IPS-18c (cell line): Measurements from ENCODE around the gene IRX3.
"Not testable (repeated sequence)": the region's sequence is repeated elsewhere in the genome, so short reads cannot be mapped to it uniquely, and the experiment has no call there.

ENCODE experiments used
- H3K4me3 ChIP-seq: 2 replicates; pipeline ENCODE4 v1.7.0; 2013; ENCODE audit warnings: low read depth, mild to moderate bottlenecking, low read length, moderate library complexity; ENCODE audit not compliant: insufficient read depth
- H3K9me3 ChIP-seq: one replicate; pipeline ENCODE4 v1.6.1; 2013; ENCODE audit warnings: mild to moderate bottlenecking, low read length, moderate library complexity; ENCODE audit not compliant: control insufficient read depth, insufficient read depth

IRX3 gene

GRCh38 chr16:54248863-54249710 is 37.5 kb downstream of the IRX3 start:
- peaks cover 6% of the 10 kb centered on the region for H3K9me3 ChIP-seq
- H3K4me3 ChIP-seq = no peak overlapping the region

GRCh38 chr16:54247705-54248104 is 38.9 kb downstream of the IRX3 start:
- H3K9me3 ChIP-seq, H3K4me3 ChIP-seq: not testable (repeated sequence)

GRCh38 chr16:54246454-54246821 is 40.1 kb downstream of the IRX3 start:
- Histone ChIP-seq H3K9me3 (peaks cover 6% of the 10 kb centered on the region), H3K4me3 (no peak overlapping the region)

GRCh38 chr16:54245788-54246453 is 40.7 kb downstream of the IRX3 start:
- Histone ChIP-seq H3K9me3 (peaks cover 6% of the 10 kb centered on the region), H3K4me3 (no peak overlapping the region)

GRCh38 chr16:54244061-54244886 is 42.3 kb downstream of the IRX3 start:
- Histone ChIP-seq H3K9me3 (peaks cover 6% of the 10 kb centered on the region), H3K4me3 (no peak overlapping the region)

- Histone ChIP-seq H3K4me3 (no peak overlapping the region), H3K9me3 (peaks cover 6% of the 10 kb centered on the region)
Measured at GRCh38 chr16:54243202-54243601, 43.4 kb downstream of the IRX3 start.

- Histone ChIP-seq H3K4me3 (no peak overlapping the region), H3K9me3 (peaks cover 6% of the 10 kb centered on the region)
Measured at GRCh38 chr16:54242199-54242598, 44.4 kb downstream of the IRX3 start.

- Histone ChIP-seq H3K9me3 (peaks cover 6% of the 10 kb centered on the region), H3K4me3 (no peak overlapping the region)
Measured at GRCh38 chr16:54241525-54241924, 45.1 kb downstream of the IRX3 start.

GRCh38 chr16:54240271-54241129 is 46.1 kb downstream of the IRX3 start:
- Histone ChIP-seq H3K9me3 (no peaks in the 10 kb centered on the region), H3K4me3 (no peak overlapping the region)

- no peaks in the 10 kb centered on the region for H3K9me3 ChIP-seq
- H3K4me3 ChIP-seq = no peak overlapping the region
Measured at GRCh38 chr16:54239456-54239855, 47.1 kb downstream of the IRX3 start.

- no peak overlapping the region for H3K4me3 ChIP-seq
- H3K9me3 ChIP-seq = no peaks in the 10 kb centered on the region
Measured at GRCh38 chr16:54236773-54237172, 49.8 kb downstream of the IRX3 start.

GRCh38 chr16:54233615-54234014 is 53.0 kb downstream of the IRX3 start:
- no peak overlapping the region for H3K4me3 ChIP-seq
- no peaks in the 10 kb centered on the region for H3K9me3 ChIP-seq
